Measurements from ENCODE around the gene TMEM229B.

The TMEM229B gene

DNA sequence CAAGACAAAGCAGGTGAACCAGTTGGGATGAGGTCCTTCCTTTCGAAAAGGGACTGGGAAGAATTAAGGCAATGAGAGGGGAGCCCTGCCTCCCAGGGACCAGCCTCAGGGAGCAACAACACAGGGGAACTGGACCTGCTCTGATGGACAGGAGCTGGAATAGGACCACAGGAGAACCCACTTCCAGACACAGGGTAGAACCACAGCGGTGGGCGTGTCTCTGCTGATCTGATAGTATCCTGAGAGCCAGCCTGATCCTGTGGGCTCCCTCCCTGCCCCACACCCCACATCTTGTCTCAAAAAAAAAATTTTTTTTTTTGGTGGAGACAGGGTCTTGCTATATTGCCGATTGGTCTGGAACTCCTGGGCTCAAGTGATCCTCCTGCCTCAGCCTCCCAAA lies 62.9 kb downstream of the TMEM229B start:
- Histone ChIP-seq H3K27me3 (ENCODE audit: low read depth, low read length) (peaks cover 45% of the 10 kb centered on the region), H3K9ac (ENCODE audit: low read length) (no peak overlapping the region), H3K4me1 (ENCODE audit: low read length) (no peaks in the 10 kb centered on the region), H3K27ac (ENCODE audit: low read length) (no peak overlapping the region), H3K4me3 (ENCODE audit: low read length) (no peak overlapping the region), H3K36me3 (replicated peaks; ENCODE audit: low read depth, low read length) (no peaks in the 10 kb centered on the region), H3K79me2 (ENCODE audit: low read length) (no peaks in the 10 kb centered on the region), H3K9me3 (ENCODE audit: insufficient read depth, low read length) (no peaks in the 10 kb centered on the region), H2AFZ (ENCODE audit: low read depth, low read length) (no peak overlapping the region), H3K4me2 (ENCODE audit: low read length) (no peak overlapping the region), H4K20me1 (ENCODE audit: insufficient read depth, low read length) (no peaks in the 10 kb centered on the region)
- TF ChIP-seq, protein P1, sequence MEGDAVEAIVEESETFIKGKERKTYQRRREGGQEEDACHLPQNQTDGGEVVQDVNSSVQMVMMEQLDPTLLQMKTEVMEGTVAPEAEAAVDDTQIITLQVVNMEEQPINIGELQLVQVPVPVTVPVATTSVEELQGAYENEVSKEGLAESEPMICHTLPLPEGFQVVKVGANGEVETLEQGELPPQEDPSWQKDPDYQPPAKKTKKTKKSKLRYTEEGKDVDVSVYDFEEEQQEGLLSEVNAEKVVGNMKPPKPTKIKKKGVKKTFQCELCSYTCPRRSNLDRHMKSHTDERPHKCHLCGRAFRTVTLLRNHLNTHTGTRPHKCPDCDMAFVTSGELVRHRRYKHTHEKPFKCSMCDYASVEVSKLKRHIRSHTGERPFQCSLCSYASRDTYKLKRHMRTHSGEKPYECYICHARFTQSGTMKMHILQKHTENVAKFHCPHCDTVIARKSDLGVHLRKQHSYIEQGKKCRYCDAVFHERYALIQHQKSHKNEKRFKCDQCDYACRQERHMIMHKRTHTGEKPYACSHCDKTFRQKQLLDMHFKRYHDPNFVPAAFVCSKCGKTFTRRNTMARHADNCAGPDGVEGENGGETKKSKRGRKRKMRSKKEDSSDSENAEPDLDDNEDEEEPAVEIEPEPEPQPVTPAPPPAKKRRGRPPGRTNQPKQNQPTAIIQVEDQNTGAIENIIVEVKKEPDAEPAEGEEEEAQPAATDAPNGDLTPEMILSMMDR (IDR thresholded peaks at IDR 0.05; ENCODE audit: low read depth, low read length) = no peak
- no peak for TF ChIP-seq EZH2phosphoT487 (IDR thresholded peaks at IDR 0.05; ENCODE audit: low read depth)

- Histone ChIP-seq H3K79me2 (ENCODE audit: low read length) (no peaks in the 10 kb centered on the region), H3K4me1 (ENCODE audit: low read length) (no peaks in the 10 kb centered on the region), H3K9me3 (ENCODE audit: insufficient read depth, low read length) (no peaks in the 10 kb centered on the region), H4K20me1 (ENCODE audit: insufficient read depth, low read length) (no peaks in the 10 kb centered on the region), H3K36me3 (replicated peaks; ENCODE audit: low read depth, low read length) (no peaks in the 10 kb centered on the region), H3K4me3 (ENCODE audit: low read length) (no peak overlapping the region), H3K9ac (ENCODE audit: low read length) (no peak overlapping the region), H3K4me2 (ENCODE audit: low read length) (no peak overlapping the region), H3K27me3 (ENCODE audit: low read depth, low read length) (peaks cover 34% of the 10 kb centered on the region), H3K27ac (ENCODE audit: low read length) (no peak overlapping the region), H2AFZ (ENCODE audit: low read depth, low read length) (no peak overlapping the region)
- TF ChIP-seq, protein P1 (IDR thresholded peaks at IDR 0.05; ENCODE audit: low read depth, low read length) = no peak
- TF ChIP-seq EZH2phosphoT487 (IDR thresholded peaks at IDR 0.05; ENCODE audit: low read depth) = no peak
Measured at GRCh38 chr14:67424539-67424938, 64.0 kb downstream of the TMEM229B start.

GRCh38 chr14:67423424-67423823 lies 65.1 kb downstream of the TMEM229B start:
- no peaks in the 10 kb centered on the region for H3K9me3 ChIP-seq (ENCODE audit: insufficient read depth, low read length)

GRCh38 chr14:67421356-67422224 lies 66.9 kb downstream of the TMEM229B start:
- no peak for TF ChIP-seq EZH2phosphoT487 (IDR thresholded peaks at IDR 0.05; ENCODE audit: low read depth)
- TF ChIP-seq, protein P1 (IDR thresholded peaks at IDR 0.05; ENCODE audit: low read depth, low read length) = no peak

More at GRCh38 chr14:67423424-67423823, 65.1 kb downstream of the TMEM229B start:
- H3K4me2 ChIP-seq (ENCODE audit: low read length) = no peak overlapping the region
- no peaks in the 10 kb centered on the region for H3K79me2 ChIP-seq (ENCODE audit: low read length)
- no peaks in the 10 kb centered on the region for H4K20me1 ChIP-seq (ENCODE audit: insufficient read depth, low read length)
- no peak overlapping the region for H2AFZ ChIP-seq (ENCODE audit: low read depth, low read length)
- H3K27me3 ChIP-seq (ENCODE audit: low read depth, low read length) = peaks cover 31% of the 10 kb centered on the region
- H3K4me1 ChIP-seq (ENCODE audit: low read length) = no peaks in the 10 kb centered on the region
- H3K4me3 ChIP-seq (ENCODE audit: low read length) = no peak overlapping the region
- TF ChIP-seq EZH2phosphoT487 (IDR thresholded peaks at IDR 0.05; ENCODE audit: low read depth) = no peak
- TF ChIP-seq, protein P1 (IDR thresholded peaks at IDR 0.05; ENCODE audit: low read depth, low read length) = no peak
- H3K9ac ChIP-seq (ENCODE audit: low read length) = no peak overlapping the region
- no peak overlapping the region for H3K27ac ChIP-seq (ENCODE audit: low read length)
- H3K36me3 ChIP-seq (replicated peaks; ENCODE audit: low read depth, low read length) = no peaks in the 10 kb centered on the region

More at GRCh38 chr14:67421356-67422224, 66.9 kb downstream of the TMEM229B start:
- Histone ChIP-seq H2AFZ (ENCODE audit: low read depth, low read length) (no peak overlapping the region), H3K79me2 (ENCODE audit: low read length) (no peaks in the 10 kb centered on the region), H3K27me3 (ENCODE audit: low read depth, low read length) (peaks cover 33% of the 10 kb centered on the region), H3K4me2 (ENCODE audit: low read length) (no peak overlapping the region), H3K4me3 (ENCODE audit: low read length) (no peak overlapping the region), H3K4me1 (ENCODE audit: low read length) (peaks cover 7% of the 10 kb centered on the region), H3K27ac (ENCODE audit: low read length) (no peak overlapping the region), H4K20me1 (ENCODE audit: insufficient read depth, low read length) (no peaks in the 10 kb centered on the region), H3K36me3 (replicated peaks; ENCODE audit: low read depth, low read length) (no peaks in the 10 kb centered on the region), H3K9me3 (ENCODE audit: insufficient read depth, low read length) (no peaks in the 10 kb centered on the region), H3K9ac (ENCODE audit: low read length) (no peak overlapping the region)

Measured in OCI-LY3 (cell line).